Testis (tissue), 2 donors: ENCODE measurements around the gene OR10X1.

Experiments
- POLR2A ChIP-seq: fragments of 450-650 bp; IDR thresholded peaks from one replicate; pipeline ENCODE4 v1.6.1; 2017; ENCODE audit warnings: antibody characterized with exemption, mild to moderate bottlenecking, moderate library complexity
- TF ChIP-seq, protein P1 (sequence below), 3 experiments: fragments of 450-650 bp in 2 of 3; fragments of 200-600 bp in 1 of 3; sonication (generic) in 1 of 3; IDR thresholded peaks; one replicate each; pipeline ENCODE4 v1.5.1; 2016 to 2019; ENCODE audit warnings: antibody characterized with exemption in 3 of 3, mild to moderate bottlenecking in 2 of 3, moderate library complexity in 1 of 3

DNA sequence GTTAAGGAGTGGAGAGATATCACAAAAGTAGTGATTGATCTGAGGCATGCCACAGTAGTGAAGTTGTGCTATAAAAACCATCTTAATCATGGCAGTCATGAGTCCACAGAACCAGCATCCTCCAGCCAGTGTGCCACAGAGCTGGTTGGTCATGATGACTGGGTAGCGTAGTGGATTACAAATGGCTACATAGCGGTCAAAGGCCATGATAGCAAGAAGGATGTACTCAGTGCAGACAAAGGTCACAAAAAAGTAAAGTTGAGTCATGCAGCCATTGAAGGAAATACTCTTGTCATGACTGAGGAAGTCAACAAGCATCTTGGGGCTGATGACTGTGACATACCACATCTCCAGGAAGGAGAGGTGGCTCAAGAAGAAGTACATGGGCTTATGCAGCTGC lies 32.2 kb downstream of the OR10X1 start:
- TF ChIP-seq, protein P1, sequence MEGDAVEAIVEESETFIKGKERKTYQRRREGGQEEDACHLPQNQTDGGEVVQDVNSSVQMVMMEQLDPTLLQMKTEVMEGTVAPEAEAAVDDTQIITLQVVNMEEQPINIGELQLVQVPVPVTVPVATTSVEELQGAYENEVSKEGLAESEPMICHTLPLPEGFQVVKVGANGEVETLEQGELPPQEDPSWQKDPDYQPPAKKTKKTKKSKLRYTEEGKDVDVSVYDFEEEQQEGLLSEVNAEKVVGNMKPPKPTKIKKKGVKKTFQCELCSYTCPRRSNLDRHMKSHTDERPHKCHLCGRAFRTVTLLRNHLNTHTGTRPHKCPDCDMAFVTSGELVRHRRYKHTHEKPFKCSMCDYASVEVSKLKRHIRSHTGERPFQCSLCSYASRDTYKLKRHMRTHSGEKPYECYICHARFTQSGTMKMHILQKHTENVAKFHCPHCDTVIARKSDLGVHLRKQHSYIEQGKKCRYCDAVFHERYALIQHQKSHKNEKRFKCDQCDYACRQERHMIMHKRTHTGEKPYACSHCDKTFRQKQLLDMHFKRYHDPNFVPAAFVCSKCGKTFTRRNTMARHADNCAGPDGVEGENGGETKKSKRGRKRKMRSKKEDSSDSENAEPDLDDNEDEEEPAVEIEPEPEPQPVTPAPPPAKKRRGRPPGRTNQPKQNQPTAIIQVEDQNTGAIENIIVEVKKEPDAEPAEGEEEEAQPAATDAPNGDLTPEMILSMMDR (IDR thresholded peaks at IDR 0.05) = no peak
- no peak for TF ChIP-seq POLR2A
